ENCODE data around the gene CCDC192.
A peak's percentile ranks its signal among the peaks of the same experiment; 100 is the strongest.

The CCDC192 gene

GRCh38 chr5:127834554-127834953 is 131.4 kb downstream of the CCDC192 start:
- TF ChIP-seq CTCF (IDR thresholded peaks at IDR 0.05; ENCODE audit: extremely low read depth, missing control alignments), result no peak
- DNase-seq (ENCODE audit: low spot score), result no peak

- no peak for DNase-seq (ENCODE audit: low spot score)
Measured at GRCh38 chr5:127838661-127839060, 135.5 kb downstream of the CCDC192 start.

GRCh38 chr5:127839072-127839471 is 135.9 kb downstream of the CCDC192 start:
- no peak for DNase-seq (ENCODE audit: low spot score)
- TF ChIP-seq CTCF (IDR thresholded peaks at IDR 0.05; ENCODE audit: extremely low read depth, missing control alignments), result no peak

More at GRCh38 chr5:127838661-127839060, 135.5 kb downstream of the CCDC192 start:
- no peak for TF ChIP-seq CTCF (IDR thresholded peaks at IDR 0.05; ENCODE audit: extremely low read depth, missing control alignments)

- DNase-seq (ENCODE audit: low spot score), result no peak
- no peak for TF ChIP-seq CTCF (IDR thresholded peaks at IDR 0.05; ENCODE audit: extremely low read depth, missing control alignments)
Measured at GRCh38 chr5:127839496-127840197, 136.5 kb downstream of the CCDC192 start.

GRCh38 chr5:127840198-127840524 is 137.0 kb downstream of the CCDC192 start:
- no peak for TF ChIP-seq CTCF (IDR thresholded peaks at IDR 0.05; ENCODE audit: extremely low read depth, missing control alignments)
- peak; percentile 4 for DNase-seq (ENCODE audit: low spot score)

GRCh38 chr5:127840809-127841208 is 137.6 kb downstream of the CCDC192 start:
- DNase-seq (ENCODE audit: low spot score), result no peak
- no peak for TF ChIP-seq CTCF (IDR thresholded peaks at IDR 0.05; ENCODE audit: extremely low read depth, missing control alignments)

GRCh38 chr5:127844581-127845021 is 141.4 kb downstream of the CCDC192 start:
- no peak for TF ChIP-seq CTCF (IDR thresholded peaks at IDR 0.05; ENCODE audit: extremely low read depth, missing control alignments)
- DNase-seq (ENCODE audit: low spot score), result no peak
